ENCODE results near the gene B4GALNT1. TPM values are rescaled to one million over a fixed set of nuclear protein-coding genes. Genes with fewer than 3 reads are reported as not detected.
"Not testable (repeated sequence)": the region's sequence is repeated elsewhere in the genome, so short reads cannot be mapped to it uniquely, and the experiment has no call there.

Gene B4GALNT1
- polyA plus RNA-seq, 1 donor (not counting 4 experiments of a cell fraction or from before 2014, with no cell fraction given): 0.08 TPM

- dilution Hi-C loops (cut with MboI; ENCODE audit: extremely low pct_ligation_motif_present, low sequenced_read_pairs): loop anchor here (10.0 kb wide), 1 partner anchor 63 kb away; no protein-coding TSS in a partner anchor
- Histone ChIP-seq H3K79me2 (ENCODE audit: control insufficient read depth, insufficient read depth, low read length) (no peaks in the 10 kb centered on the region), H3K27ac (ENCODE audit: control insufficient read depth, insufficient read depth, low read length) (no peak overlapping the region), H3K9me1 (ENCODE audit: control insufficient read depth, extremely low read depth, insufficient read depth, low read length) (no peaks in the 10 kb centered on the region), H4K20me1 (ENCODE audit: control insufficient read depth, extremely low read depth, insufficient read depth, low read length) (no peaks in the 10 kb centered on the region), H3K9ac (ENCODE audit: control insufficient read depth, extremely low read depth, insufficient read depth, low read length) (no peak overlapping the region), H3K4me1 (ENCODE audit: control insufficient read depth, extremely low read depth, insufficient read depth, low read length) (peaks cover 2% of the 10 kb centered on the region), H3K27me3 (ENCODE audit: control insufficient read depth, extremely low read depth, insufficient read depth, low read length) (peaks cover 24% of the 10 kb centered on the region), H3K36me3 (ENCODE audit: control insufficient read depth in 2 of 2, extremely low read depth in 1 of 2, insufficient read depth in 2 of 2, low read length in 2 of 2) (no peaks in the 10 kb centered on the region), H3K9me3 (ENCODE audit: control insufficient read depth, low read depth, low read length) (no peaks in the 10 kb centered on the region), H2AFZ (ENCODE audit: control insufficient read depth, low read length) (no peak overlapping the region), H3K4me2 (ENCODE audit: control insufficient read depth, extremely low read depth, insufficient read depth, low read depth, low read length) (no peak overlapping the region), H3K4me3 (ENCODE audit: control insufficient read depth in 2 of 3, extremely low read depth in 1 of 3, insufficient read depth in 2 of 3, low read depth in 1 of 3, low read length in 3 of 3) (no peak overlapping the region)
- TF ChIP-seq CTCF (optimal IDR thresholded peaks at IDR 0.05 in 1 of 3, IDR thresholded peaks at IDR 0.05 in 1 of 3, conservative IDR thresholded peaks at IDR 0.05 in 1 of 3; ENCODE audit: extremely low read depth in 1 of 3, insufficient read depth in 2 of 3, low read length in 3 of 3) (no peak), EZH2 (IDR thresholded peaks at IDR 0.05; ENCODE audit: low read length) (no peak)
- DNase-seq (ENCODE audit: low read depth, low spot score) (no peak), FAIRE-seq (no peak)
These were observed 4.4 kb upstream of the B4GALNT1 start for GRCh38 chr12:57637364-57637763.

DNA sequence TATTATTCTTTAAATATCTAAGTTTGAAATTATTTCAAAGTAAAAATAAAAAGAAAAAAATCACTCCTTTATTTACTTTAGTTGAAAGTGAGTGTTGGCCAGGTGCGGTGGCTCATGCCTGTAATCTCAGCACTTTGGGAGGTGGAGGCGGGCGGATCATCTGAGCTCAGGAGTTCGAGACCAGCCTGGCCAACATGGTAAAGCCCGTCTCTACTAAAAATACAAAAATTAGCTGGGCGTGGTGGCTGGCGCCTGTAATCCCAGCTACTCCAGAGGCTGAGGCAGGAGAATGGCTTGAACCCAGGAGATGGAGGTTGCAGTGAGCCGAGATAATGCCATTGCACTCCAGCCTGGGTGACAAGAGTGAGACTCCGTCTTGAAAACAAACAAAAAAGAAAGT lies 3.7 kb upstream of the B4GALNT1 start:
- FAIRE-seq: not testable (repeated sequence)

More for the DNA sequence above, 3.7 kb upstream of the B4GALNT1 start:
- not testable (repeated sequence) for H3K9me3 ChIP-seq (ENCODE audit: control insufficient read depth, low read depth, low read length); H3K9me1 ChIP-seq (ENCODE audit: control insufficient read depth, extremely low read depth, insufficient read depth, low read length); H4K20me1 ChIP-seq (ENCODE audit: control insufficient read depth, extremely low read depth, insufficient read depth, low read length); H2AFZ ChIP-seq (ENCODE audit: control insufficient read depth, low read length); H3K79me2 ChIP-seq (ENCODE audit: control insufficient read depth, insufficient read depth, low read length); H3K4me3 ChIP-seq (ENCODE audit: control insufficient read depth in 2 of 3, extremely low read depth in 1 of 3, insufficient read depth in 2 of 3, low read depth in 1 of 3, low read length in 3 of 3); DNase-seq (ENCODE audit: low read depth, low spot score); H3K36me3 ChIP-seq (ENCODE audit: control insufficient read depth in 2 of 2, extremely low read depth in 1 of 2, insufficient read depth in 2 of 2, low read length in 2 of 2); H3K9ac ChIP-seq (ENCODE audit: control insufficient read depth, extremely low read depth, insufficient read depth, low read length); H3K4me2 ChIP-seq (ENCODE audit: control insufficient read depth, extremely low read depth, insufficient read depth, low read depth, low read length); H3K27ac ChIP-seq (ENCODE audit: control insufficient read depth, insufficient read depth, low read length); H3K4me1 ChIP-seq (ENCODE audit: control insufficient read depth, extremely low read depth, insufficient read depth, low read length)
- dilution Hi-C loops (cut with MboI; ENCODE audit: extremely low pct_ligation_motif_present, low sequenced_read_pairs): loop anchor here (10.0 kb wide), 1 partner anchor 62 kb away; no protein-coding TSS in a partner anchor
- H3K27me3 ChIP-seq (ENCODE audit: control insufficient read depth, extremely low read depth, insufficient read depth, low read length): peaks cover 30% of the 10 kb centered on the region

Data from keratinocyte (primary cell).